Thyroid gland (tissue), 4 donors: Measurements from ENCODE around the gene CCIN. TPM values are rescaled to one million over a fixed set of nuclear protein-coding genes. Genes with fewer than 3 reads are reported as not detected.
"Not testable (repeated sequence)": the region's sequence is repeated elsewhere in the genome, so short reads cannot be mapped to it uniquely, and the experiment has no call there.

Source experiments
- DNase-seq, 2 donors: peaks; one replicate each; pipeline ENCODE4 v3.0.0-alpha.2; 2019
- H3K27ac ChIP-seq, 3 donors: fragments of 200-600 bp; sonication (generic); 1 replicate in 2 of 3; 2 replicates in 1 of 3; pipeline ENCODE4 v1.5.1; 2016 to 2019; ENCODE audit warnings: mild to moderate bottlenecking in 1 of 3, moderate library complexity in 1 of 3
- H3K27me3 ChIP-seq: fragments of 200-600 bp; sonication (generic); one replicate; pipeline ENCODE4 v1.5.1; 2019
- H3K36me3 ChIP-seq, 2 donors: fragments of 200-600 bp; sonication (generic); one replicate each; pipeline ENCODE4 v1.5.1; 2016 to 2019
- H3K4me1 ChIP-seq, 2 donors: fragments of 200-600 bp; sonication (generic); one replicate each; pipeline ENCODE4 v1.5.1; 2017 to 2019
- H3K4me3 ChIP-seq, 3 donors: fragments of 200-600 bp; sonication (generic); replicated peaks in 1 of 3; 1 replicate in 2 of 3; 2 replicates in 1 of 3; pipeline ENCODE4 v1.5.1; 2016; ENCODE audit warnings: mild to moderate bottlenecking in 1 of 3
- H3K9me3 ChIP-seq: fragments of 200-600 bp; sonication (generic); one replicate; pipeline ENCODE4 v1.5.1; 2017
- POLR2A ChIP-seq, 2 donors: fragments of 450-650 bp; IDR thresholded peaks; one replicate each; pipeline ENCODE4 v1.6.1; 2017; ENCODE audit warnings: antibody characterized with exemption in 2 of 2, mild to moderate bottlenecking in 2 of 2, moderate library complexity in 1 of 2
- WGBS, 2 donors: methylation state at CpG; one replicate each; pipeline ENCODE4 v1.1.5; 2017; 5-methylcytosine and 5-hydroxymethylcytosine counted together
- intact Hi-C: fragments of 100-400 bp; cut with DNase I; formaldehyde crosslinking; loops from one replicate; pipeline ENCODE4 v1.15.1; 2023
- total RNA-seq, 4 donors: library from RNA; depleted of rRNA; stranded (reverse); fragments of >200 nt; gene quantifications; one replicate each; pipeline ENCODE4 v1.2.3, GENCODE V29; 2016
- TF ChIP-seq, protein P1 (sequence below), 6 experiments: fragments of 200-600 bp in 3 of 6; fragments of 450-650 bp in 3 of 6; sonication (generic) in 3 of 6; IDR thresholded peaks; one replicate each; pipeline ENCODE4 v1.5.1; 2016 to 2019; ENCODE audit warnings: antibody characterized with exemption in 6 of 6, mild to moderate bottlenecking in 2 of 6, inconsistent platforms in 1 of 6, moderate library complexity in 1 of 6

CCIN gene
- total RNA-seq, 4 donors from 2014 or later: 0.40 TPM; not detected in 3

DNA sequence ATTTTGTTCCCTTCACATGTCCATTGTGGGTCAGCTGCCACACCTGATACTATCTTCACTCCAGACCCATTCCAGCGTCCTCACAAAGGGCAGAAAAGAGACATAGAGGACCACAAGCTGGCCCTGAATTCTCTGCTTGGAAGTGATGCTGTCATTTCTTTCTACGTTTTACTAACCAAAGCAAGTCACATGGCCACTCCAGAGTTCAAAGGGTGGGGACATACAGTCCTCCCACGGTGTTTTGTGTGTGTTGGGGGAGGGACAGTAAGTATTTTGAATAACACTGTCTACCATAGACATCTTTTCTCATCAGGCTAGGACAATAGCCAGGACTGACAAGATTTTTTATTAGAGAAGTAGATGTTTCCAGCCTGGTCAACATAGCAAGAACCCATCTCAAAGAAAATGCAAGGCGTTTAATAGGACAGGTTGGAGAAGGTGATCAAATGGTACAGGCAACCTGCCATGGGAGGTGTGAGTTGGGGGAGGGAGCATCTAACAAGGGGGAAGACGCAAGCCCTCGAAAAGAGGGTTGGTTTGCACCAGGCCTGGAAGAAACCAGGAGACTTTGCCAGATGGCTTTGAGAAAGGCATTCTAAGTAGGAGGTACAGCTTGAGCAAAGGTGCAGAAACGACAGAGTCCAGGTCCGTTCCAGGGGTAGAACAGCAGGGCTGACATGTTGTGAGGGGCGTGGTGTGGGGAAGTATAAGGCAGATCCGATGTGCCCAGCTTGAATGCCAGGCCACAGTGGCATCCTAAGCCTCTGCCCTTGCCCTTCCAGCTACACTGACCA is 43.9 kb upstream of the CCIN start:
- Histone ChIP-seq H3K27ac (no peak overlapping the region), H3K4me1 (no peaks in the 10 kb centered on the region), H3K36me3 (no peaks in the 10 kb centered on the region), H3K27me3 (no peaks in the 10 kb centered on the region), H3K9me3 (no peaks in the 10 kb centered on the region), H3K4me3 (no peak overlapping the region)
- WGBS, 2 donors: 82 to 85% methylated on average over 10 of the region's 10 CpGs
- TF ChIP-seq, protein P1, sequence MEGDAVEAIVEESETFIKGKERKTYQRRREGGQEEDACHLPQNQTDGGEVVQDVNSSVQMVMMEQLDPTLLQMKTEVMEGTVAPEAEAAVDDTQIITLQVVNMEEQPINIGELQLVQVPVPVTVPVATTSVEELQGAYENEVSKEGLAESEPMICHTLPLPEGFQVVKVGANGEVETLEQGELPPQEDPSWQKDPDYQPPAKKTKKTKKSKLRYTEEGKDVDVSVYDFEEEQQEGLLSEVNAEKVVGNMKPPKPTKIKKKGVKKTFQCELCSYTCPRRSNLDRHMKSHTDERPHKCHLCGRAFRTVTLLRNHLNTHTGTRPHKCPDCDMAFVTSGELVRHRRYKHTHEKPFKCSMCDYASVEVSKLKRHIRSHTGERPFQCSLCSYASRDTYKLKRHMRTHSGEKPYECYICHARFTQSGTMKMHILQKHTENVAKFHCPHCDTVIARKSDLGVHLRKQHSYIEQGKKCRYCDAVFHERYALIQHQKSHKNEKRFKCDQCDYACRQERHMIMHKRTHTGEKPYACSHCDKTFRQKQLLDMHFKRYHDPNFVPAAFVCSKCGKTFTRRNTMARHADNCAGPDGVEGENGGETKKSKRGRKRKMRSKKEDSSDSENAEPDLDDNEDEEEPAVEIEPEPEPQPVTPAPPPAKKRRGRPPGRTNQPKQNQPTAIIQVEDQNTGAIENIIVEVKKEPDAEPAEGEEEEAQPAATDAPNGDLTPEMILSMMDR (IDR thresholded peaks at IDR 0.05): no peak
- TF ChIP-seq POLR2A (IDR thresholded peaks at IDR 0.05): no peak
- intact Hi-C loops: no loop called here
- no peak for DNase-seq

DNA sequence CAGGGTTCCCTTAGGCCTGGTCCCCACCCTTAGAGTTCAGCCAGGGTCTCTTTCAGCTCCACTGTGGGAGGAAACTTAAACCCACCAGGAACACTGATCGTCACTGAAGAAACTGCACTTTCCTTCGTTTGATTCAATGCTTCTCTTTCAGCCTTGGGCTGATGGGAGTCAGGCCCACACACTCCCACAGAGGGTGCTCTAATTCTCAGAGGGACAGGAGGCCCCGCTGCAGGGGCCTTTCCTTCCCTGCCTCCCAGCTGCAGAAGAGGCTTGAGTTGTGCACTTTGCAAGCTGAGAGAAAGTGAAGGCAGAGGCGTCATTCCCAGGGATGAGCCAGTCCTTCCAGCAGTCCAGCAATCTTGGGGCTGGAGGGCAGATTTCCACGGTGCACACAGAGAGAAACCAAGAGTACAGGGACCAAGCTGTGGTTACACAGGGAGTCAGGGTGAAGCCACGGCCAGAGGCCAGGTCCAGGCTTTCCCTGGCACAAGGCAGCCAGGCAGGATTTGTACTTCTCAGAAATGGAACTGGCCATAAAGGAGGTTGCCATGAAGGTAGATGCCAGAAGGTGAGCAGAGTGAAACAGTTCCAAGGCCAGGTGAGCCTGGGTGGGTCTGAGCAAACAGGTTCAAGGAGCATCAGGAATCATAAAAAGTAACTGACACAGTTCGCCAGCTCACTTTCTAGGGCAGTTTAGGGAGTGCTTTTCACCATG is 43.0 kb upstream of the CCIN start:
- H3K36me3 ChIP-seq: no peaks in the 10 kb centered on the region
- no peak for TF ChIP-seq POLR2A (IDR thresholded peaks at IDR 0.05)
- TF ChIP-seq, protein P1 (IDR thresholded peaks at IDR 0.05): no peak
- no peaks in the 10 kb centered on the region for H3K4me1 ChIP-seq
- H3K4me3 ChIP-seq: no peak overlapping the region
- H3K27ac ChIP-seq: no peak overlapping the region
- 76 to 81% methylated on average over 5 to 7 of the region's 7 CpGs for WGBS, 2 donors
- intact Hi-C loops: no loop called here
- H3K27me3 ChIP-seq: no peaks in the 10 kb centered on the region
- no peak for DNase-seq
- no peaks in the 10 kb centered on the region for H3K9me3 ChIP-seq

DNA sequence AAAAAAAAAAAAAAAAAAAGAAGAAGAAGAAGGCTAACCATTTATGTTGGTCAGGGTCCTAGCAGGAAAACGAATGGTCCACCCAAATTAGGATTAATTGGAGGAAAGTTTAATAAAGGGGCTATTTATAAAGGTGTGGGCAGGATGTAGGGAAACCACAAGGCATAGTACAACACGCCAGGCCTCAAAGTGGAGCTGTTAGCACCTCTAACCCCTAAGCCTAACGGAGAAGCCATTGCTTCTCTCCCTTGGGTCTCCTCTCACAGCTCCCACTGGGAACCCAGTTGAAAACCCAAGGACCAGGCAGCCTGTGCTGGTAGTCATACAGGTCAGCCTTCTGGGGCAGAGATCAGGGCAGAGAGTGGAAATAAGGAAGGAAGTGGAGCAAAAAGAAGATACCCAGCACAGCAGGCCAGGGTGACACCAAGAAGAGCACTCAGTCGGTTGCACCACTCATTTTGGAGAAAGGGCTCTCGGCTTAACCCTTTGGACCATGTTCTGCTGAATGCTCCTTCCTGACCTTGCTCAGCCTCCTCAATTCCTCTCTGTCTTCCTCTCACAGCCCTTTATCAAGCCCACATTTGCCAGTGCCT is 41.4 kb upstream of the CCIN start:
- TF ChIP-seq, protein P1 (IDR thresholded peaks at IDR 0.05): no peak
- no peak for TF ChIP-seq POLR2A (IDR thresholded peaks at IDR 0.05)
- 83 to 84% methylated on average over 5 of the region's 5 CpGs for WGBS, 2 donors
- Histone ChIP-seq H3K27ac (no peak overlapping the region), H3K27me3 (no peaks in the 10 kb centered on the region), H3K4me3 (no peak overlapping the region), H3K4me1 (no peaks in the 10 kb centered on the region), H3K36me3 (no peaks in the 10 kb centered on the region), H3K9me3 (no peaks in the 10 kb centered on the region)
- intact Hi-C loops: no loop called here
- no peak for DNase-seq

DNA sequence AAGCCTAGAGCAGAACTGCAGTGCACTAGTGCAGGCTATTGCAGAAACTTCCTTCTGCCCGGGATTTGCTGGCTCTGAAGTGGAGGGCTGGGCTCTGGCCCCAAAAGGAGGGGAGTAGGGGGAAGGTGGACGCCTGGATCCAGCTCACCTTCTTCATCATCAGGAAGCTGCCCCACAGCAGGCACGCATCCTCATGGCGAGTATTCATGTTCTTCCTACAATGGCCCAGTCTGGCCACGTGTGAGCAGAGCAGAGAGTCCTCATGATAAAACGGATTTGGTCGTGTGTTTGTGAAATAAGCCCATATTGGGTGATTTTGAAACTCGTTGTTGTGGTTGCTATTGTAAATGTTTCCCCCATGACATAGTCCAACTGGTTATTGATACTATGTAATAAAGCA is 40.8 kb upstream of the CCIN start:
- Histone ChIP-seq H3K4me3 (no peak overlapping the region), H3K36me3 (no peaks in the 10 kb centered on the region), H3K4me1 (no peaks in the 10 kb centered on the region), H3K27ac (no peak overlapping the region), H3K9me3 (no peaks in the 10 kb centered on the region), H3K27me3 (no peaks in the 10 kb centered on the region)
- 76% methylated on average over 8 of the region's 8 CpGs for WGBS, 2 donors
- TF ChIP-seq, protein P1 (IDR thresholded peaks at IDR 0.05): no peak
- TF ChIP-seq POLR2A (IDR thresholded peaks at IDR 0.05): no peak
- intact Hi-C loops: no loop called here
- DNase-seq: no peak

DNA sequence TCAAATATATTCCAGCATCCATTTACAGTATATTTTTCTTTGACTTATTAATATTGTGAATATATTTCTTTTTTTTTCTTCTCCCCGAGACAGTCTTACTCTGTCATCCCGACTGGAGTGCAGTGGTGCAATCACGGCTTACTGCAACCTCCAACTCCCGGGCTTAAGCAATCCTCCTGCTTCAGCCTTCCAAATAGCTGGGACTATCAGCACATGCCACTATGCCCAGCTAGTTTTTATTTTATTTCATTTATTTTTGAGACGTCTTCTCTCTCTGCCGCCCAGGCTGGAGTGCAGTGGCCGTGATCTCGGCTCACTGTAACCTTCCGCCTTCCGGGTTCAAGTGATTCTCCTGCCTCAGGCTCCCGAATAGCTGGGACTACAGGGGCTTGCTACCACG is 40.0 kb upstream of the CCIN start:
- WGBS, 2 donors: 93 to 94% methylated on average over 12 of the region's 12 CpGs
- Histone ChIP-seq H3K9me3 (no peaks in the 10 kb centered on the region), H3K27me3 (no peaks in the 10 kb centered on the region), H3K4me3 (no peak overlapping the region), H3K4me1 (no peaks in the 10 kb centered on the region), H3K27ac (no peak overlapping the region), H3K36me3 (no peaks in the 10 kb centered on the region)
- intact Hi-C loops: no loop called here
- no peak for TF ChIP-seq POLR2A (IDR thresholded peaks at IDR 0.05)
- TF ChIP-seq, protein P1 (IDR thresholded peaks at IDR 0.05): no peak
- DNase-seq: no peak

DNA sequence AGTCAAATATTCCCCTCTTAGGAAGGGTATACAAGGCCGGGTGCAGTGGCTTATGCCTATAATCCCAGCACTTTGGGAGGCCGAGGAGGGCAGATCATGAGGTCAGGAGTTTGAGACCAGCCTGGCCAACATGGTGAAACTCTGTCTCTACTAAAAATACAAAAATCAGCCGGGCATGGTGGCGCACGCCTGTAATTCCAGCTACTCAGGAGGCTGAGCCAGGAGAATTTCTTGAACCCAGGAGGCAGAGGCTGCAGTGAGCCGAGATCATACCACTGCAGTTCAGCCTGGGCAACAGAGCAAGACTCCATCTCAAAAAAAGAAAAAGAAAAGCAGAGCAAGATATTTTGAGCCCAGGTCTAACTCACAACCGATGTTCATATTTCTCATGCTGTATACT is 37.5 kb upstream of the CCIN start:
- H3K27me3 ChIP-seq, H3K27ac ChIP-seq: not testable (repeated sequence)

More for the DNA sequence above, 37.5 kb upstream of the CCIN start:
- DNase-seq, H3K36me3 ChIP-seq, H3K4me1 ChIP-seq, intact Hi-C loops, H3K9me3 ChIP-seq, H3K4me3 ChIP-seq: not testable (repeated sequence)
- WGBS, 2 donors: 94 to 96% methylated on average over 7 of the region's 7 CpGs
